ENCODE measurements around the gene ZDHHC5.

ZDHHC5 gene

GRCh38 chr11:57729479-57729878, 61.6 kb downstream of the ZDHHC5 start:
- no peak for DNase-seq (ENCODE audit: low spot score)

GRCh38 chr11:57732661-57733060, 64.7 kb downstream of the ZDHHC5 start:
- no peak for DNase-seq (ENCODE audit: low spot score)

GRCh38 chr11:57735619-57736298, 67.8 kb downstream of the ZDHHC5 start:
- DNase-seq (ENCODE audit: low spot score), result no peak

GRCh38 chr11:57741132-57742086, 73.5 kb downstream of the ZDHHC5 start, which contains the start of gene SELENOH:
Gene SELENOH, plus strand, starts transcription at chr11:57741491. Its CDS starts 105 bp downstream, at chr11:57741596.
- peak; percentile 94 for DNase-seq (ENCODE audit: low spot score)

DNA sequence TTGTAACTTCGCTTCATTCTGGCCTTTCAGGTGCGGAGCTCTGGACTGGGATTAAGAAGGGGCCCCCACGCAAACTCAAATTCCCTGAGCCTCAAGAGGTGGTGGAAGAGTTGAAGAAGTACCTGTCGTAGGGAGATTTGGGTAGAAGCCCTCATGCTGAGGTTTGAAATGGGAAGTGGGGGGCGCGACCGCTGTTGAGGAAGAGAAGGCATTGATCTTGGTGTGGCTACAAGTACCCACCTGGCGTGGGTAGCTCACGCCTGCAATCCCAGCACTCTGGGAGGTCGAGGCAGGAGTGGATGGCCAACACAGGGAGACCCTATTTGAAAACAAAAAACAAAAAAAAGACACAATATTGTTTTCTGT, 74.2 kb downstream of the ZDHHC5 start:
- no peak for DNase-seq (ENCODE audit: low spot score)

DNA sequence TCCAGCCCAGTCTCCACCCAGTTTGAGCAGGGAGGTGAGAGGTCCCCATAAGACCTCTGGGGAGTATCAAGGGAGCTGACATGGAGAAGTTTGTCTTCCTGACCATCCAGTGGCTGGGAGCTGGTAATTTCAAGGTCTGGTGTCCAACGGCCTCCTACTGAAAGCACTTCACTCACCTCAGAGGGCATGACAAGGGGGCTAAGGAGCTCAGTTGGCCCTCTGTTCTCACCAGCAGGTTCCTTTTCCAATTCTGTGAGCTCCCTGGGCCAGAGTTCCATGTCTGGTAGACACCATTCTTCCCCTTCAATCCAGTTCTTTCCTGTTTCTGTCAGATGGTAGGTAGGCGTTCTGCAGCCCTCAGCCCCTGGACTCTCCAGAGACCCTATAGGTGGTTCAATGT, 76.4 kb downstream of the ZDHHC5 start:
- DNase-seq (ENCODE audit: low spot score), result no peak

- no peak for DNase-seq (ENCODE audit: low spot score)
Measured at GRCh38 chr11:57745206-57745605, 77.3 kb downstream of the ZDHHC5 start.

GRCh38 chr11:57746920-57747319, 79.0 kb downstream of the ZDHHC5 start:
- DNase-seq (ENCODE audit: low spot score), result no peak

Data from globus pallidus (tissue), 1 donor.